Pons (tissue), 1 donor: Measurements from ENCODE around the gene GXYLT2.

Source experiments
- DNase-seq: peaks from one replicate; pipeline ENCODE4 v3.0.0-alpha.2; 2016; ENCODE audit warnings: low spot score

Gene GXYLT2, protein sequence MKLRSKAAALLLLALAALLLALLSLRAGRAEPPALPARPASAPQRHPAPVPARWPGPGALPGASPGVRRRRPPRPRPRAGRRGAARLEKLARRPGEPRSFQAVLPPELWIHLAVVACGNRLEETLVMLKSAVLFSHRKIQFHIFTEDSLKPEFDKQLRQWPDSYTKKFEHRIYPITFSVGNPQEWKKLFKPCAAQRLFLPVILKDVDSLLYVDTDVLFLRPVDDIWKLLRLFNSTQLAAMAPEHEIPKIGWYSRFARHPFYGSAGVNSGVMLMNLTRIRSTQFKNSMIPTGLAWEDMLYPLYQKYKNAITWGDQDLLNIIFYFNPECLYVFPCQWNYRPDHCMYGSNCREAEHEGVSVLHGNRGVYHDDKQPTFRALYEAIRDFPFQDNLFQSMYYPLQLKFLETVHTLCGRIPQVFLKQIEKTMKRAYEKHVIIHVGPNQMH

GRCh38 chr3:72887705-72888545, at the start of gene GXYLT2:
Gene GXYLT2 (plus strand): TSS chr3:72888046. CDS start chr3:72888234, 188 bp downstream.
- DNase-seq = peak; percentile 66

- DNase-seq = no peak
These were observed 48.8 kb upstream of the GXYLT2 start for GRCh38 chr3:72839057-72839456.

- no peak for DNase-seq
These were observed 43.3 kb upstream of the GXYLT2 start for GRCh38 chr3:72844436-72844993.

DNA sequence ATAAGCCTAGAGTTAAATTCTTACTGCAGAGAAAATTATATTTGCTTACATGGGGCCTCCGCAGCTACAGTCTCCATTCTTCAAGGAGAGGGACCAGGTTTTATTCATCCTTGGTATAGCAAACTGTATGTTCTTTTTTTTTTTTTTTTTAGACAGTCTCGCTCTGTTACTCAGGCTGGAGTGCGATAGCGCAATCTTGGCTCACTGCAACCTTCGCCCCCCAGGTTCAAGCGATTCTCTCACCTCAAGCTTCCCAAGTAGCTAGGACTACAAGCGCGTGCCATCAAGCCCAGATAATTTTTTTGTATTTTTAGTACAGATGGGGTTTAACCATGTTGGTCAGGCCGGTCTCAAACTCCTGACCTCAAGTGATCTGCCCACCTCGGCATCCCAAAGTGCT, 41.7 kb upstream of the GXYLT2 start:
- DNase-seq = no peak

DNA sequence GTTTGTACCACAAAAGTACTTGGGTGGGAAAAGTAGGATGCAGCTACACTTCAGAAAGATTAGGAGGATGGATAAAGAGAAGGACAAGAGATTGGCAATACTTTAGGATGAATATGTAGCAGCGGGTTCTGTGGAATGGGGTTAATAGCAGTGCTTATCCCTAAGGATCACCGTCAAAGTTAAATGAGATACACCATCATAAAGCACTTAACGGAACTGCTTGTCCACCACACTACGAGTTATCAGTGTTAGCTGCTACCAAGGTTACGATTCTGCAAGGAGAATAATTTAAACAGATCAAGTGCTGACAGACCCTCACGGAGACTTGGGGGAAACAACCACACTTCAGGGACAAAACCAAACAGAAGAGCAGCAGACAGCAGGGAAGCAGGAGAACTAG, 40.6 kb upstream of the GXYLT2 start:
- DNase-seq = no peak

DNA sequence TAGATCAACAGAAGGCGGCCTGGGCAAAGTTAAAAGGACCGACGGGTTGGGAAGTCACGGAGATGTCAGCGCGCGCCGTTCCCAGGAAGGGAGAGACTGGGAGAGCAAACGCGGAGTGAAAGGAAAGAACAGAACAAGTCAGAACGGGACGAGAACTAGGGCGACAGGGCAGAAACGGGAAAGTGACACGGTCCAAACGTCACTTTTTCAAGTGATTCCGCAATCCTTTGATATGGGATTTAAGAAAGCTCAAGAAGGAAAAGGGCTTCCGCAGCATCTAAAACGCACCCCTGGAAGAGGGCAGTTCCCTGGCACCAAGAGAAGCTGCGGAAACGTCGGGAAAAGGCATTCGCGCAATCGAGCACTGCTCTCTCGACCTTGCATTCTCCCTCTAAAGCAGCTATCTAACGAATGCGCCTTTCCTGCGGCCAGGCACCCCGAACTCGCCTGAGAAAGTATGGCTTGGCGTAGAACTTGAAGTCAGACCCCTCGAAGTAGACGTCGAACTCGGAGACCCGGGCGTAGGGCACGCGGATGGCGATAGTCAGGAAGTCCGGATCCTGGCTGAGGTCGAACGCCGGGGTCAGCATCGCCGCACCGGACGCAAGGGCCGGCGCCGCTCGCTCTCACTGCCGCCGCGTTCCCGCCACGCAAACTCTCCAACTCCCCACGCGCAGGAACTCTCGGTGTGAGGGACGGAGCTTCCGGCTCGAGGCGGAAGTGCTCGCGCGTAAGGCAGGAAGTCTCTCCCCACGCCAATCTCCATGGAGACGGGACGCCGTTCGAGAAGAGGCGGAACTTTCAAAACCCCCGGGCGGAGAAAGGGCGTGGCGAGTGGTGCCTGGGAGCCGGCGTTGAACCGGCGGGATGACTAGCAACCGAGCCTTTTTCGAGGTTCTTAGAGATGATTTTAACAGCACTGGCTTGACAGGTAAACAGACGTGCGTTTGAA, 39.8 kb upstream of the GXYLT2 start, which contains the start of gene SHQ1:
Gene SHQ1, minus strand, starts transcription at position 695 of the 952 bp plus-strand sequence. Its CDS starts 105 bp downstream, at position 590.
- peak; percentile 95 for DNase-seq

GRCh38 chr3:72848703-72849081, 39.2 kb upstream of the GXYLT2 start:
- DNase-seq = no peak

GRCh38 chr3:72855001-72855400, 32.8 kb upstream of the GXYLT2 start:
- DNase-seq = no peak

GRCh38 chr3:72860053-72860452, 27.8 kb upstream of the GXYLT2 start:
- no peak for DNase-seq

DNA sequence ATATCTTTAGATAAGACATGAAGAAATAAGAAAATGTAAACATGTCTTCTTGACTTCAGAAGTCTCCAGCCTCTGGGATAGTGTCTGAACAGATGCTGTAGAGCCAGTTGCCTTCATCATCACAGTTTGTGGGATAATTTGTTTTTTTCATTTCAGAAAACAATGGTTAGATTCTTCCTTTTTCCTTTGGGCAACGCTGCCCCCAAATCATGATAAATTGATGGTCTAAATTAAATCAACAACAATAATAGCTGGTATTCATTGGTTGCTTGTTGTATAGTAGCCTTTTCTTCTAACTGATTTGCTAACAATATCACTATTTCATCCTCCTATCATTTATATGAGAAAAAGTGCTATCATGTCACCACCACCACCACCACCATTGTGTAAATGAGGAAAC, 27.0 kb upstream of the GXYLT2 start:
- DNase-seq = no peak

GRCh38 chr3:72862314-72863090, 25.3 kb upstream of the GXYLT2 start:
- no peak for DNase-seq

GRCh38 chr3:72872183-72872582, 15.7 kb upstream of the GXYLT2 start:
- no peak for DNase-seq

GRCh38 chr3:72887343-72887704, 522 bp upstream of the GXYLT2 start:
- no peak for DNase-seq

DNA sequence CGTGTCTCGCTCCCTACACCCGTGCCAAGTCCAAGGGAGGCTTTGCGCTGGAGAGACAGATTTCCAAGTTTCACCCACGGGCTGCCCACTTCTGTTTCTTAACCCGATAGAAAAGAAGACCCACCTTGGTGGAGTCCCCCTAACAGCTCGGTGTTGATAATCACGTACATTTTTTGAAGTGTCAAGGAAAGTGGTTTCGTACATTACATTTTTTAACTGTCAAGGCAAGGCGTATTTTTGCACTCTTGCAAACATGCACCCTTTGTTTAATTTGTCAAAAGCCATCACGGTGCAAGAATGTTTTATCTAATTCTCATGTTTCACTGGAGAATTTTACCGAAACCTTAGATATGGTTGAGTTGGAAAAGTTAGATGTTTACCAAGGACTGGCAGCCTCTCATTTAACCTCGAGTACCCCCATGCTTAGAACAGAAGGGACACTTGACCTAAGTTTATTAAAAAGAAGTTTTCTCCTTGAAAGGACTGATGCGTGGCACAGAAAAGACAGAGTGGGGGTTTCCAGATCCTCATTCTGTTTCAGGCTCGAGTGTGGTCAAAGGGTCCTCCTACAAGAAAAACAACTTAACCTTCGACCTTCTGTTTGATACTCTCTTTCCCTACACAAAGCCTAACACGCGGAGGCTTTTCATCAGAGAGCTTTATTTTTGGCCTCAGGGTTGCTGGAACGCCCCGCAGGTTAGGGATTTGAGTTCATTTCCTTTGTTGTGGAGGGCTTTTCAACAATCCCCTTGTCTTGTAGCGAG, 882 bp downstream of the GXYLT2 start:
- no peak for DNase-seq

- DNase-seq = peak; percentile 71
These were observed 1.7 kb downstream of the GXYLT2 start for GRCh38 chr3:72889310-72890165.

- DNase-seq = peak; percentile 56
These were observed 2.5 kb downstream of the GXYLT2 start for GRCh38 chr3:72890166-72890925.

- DNase-seq = peak; percentile 57
These were observed 3.4 kb downstream of the GXYLT2 start for GRCh38 chr3:72891053-72891855.
